ENCODE results near the gene ZNF148. TPM values are rescaled to one million over a fixed set of nuclear protein-coding genes. Genes with fewer than 3 reads are reported as not detected.

The ZNF148 gene
- polyA plus RNA-seq, 3 donors: 6.5 to 48.4 (median 34.1) TPM

DNA sequence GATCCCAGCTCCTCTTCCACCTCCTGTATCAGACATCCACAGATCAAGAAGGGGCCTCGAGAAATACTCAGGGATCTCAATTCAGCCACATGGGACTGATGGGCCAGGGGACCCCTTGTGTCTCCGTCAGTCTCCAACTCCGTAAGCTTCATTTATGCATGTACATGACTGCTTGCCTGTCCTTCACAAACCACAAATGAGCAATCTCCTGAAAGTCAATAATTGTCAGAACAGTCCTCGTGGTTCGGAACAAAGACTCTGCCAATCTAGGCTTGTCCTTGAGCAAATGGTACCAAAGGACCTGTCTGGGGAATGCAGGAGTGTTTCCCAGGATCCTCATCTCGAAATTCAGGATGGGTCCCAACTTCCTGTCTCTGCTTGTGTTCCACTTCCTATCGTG is 183.4 kb downstream of the ZNF148 start:
- Mint-ChIP-seq H3K27ac (no peak overlapping the region), H3K9me3 (no peaks in the 10 kb centered on the region), H3K27me3 (ENCODE audit: low read depth in 3 of 3) (peaks cover 2 to 10% (median 6%) of the 10 kb centered on the region in 3 donors), H3K4me1 (peaks cover 6% of the 10 kb centered on the region), H3K36me3 (no peaks in the 10 kb centered on the region), H3K4me3 (no peak overlapping the region)
- DNase-seq: no peak
- Histone ChIP-seq H3K27me3 (ENCODE audit: control insufficient read depth in 2 of 2, insufficient read depth in 2 of 2, low read length in 2 of 2) (no peaks in the 10 kb centered on the region), H3K9me3 (replicated peaks in 1 of 2; ENCODE audit: control insufficient read depth in 1 of 2, insufficient read depth in 1 of 2, low read length in 2 of 2) (no peaks in the 10 kb centered on the region), H3K4me1 (ENCODE audit: control insufficient read depth in 1 of 2, insufficient read depth in 2 of 2, low read length in 2 of 2) (no peaks in the 10 kb centered on the region), H3K4me3 (replicated peaks in 1 of 3; ENCODE audit: low read depth in 2 of 3, low read length in 3 of 3) (no peak overlapping the region), H2AFZ (ENCODE audit: insufficient read depth, low read depth, low read length, poor library complexity, severe bottlenecking) (peak overlapping the region; percentile 25), H3K36me3 (replicated peaks in 1 of 2; ENCODE audit: control insufficient read depth in 1 of 2, insufficient read depth in 2 of 2, low read length in 2 of 2) (no peaks in the 10 kb centered on the region), H3K4me2 (replicated peaks; ENCODE audit: extremely low read depth, low read length, poor library complexity, severe bottlenecking) (no peak overlapping the region), H3K9ac (ENCODE audit: insufficient read depth, low read length, poor library complexity, severe bottlenecking) (no peak overlapping the region), H4K20me1 (ENCODE audit: insufficient read depth, low read length) (no peaks in the 10 kb centered on the region), H3K79me2 (ENCODE audit: insufficient read depth, low read length) (no peaks in the 10 kb centered on the region), H3K27ac (ENCODE audit: low read depth in 1 of 2, low read length in 2 of 2) (no peak overlapping the region)
- TF ChIP-seq, protein P1, sequence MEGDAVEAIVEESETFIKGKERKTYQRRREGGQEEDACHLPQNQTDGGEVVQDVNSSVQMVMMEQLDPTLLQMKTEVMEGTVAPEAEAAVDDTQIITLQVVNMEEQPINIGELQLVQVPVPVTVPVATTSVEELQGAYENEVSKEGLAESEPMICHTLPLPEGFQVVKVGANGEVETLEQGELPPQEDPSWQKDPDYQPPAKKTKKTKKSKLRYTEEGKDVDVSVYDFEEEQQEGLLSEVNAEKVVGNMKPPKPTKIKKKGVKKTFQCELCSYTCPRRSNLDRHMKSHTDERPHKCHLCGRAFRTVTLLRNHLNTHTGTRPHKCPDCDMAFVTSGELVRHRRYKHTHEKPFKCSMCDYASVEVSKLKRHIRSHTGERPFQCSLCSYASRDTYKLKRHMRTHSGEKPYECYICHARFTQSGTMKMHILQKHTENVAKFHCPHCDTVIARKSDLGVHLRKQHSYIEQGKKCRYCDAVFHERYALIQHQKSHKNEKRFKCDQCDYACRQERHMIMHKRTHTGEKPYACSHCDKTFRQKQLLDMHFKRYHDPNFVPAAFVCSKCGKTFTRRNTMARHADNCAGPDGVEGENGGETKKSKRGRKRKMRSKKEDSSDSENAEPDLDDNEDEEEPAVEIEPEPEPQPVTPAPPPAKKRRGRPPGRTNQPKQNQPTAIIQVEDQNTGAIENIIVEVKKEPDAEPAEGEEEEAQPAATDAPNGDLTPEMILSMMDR (IDR thresholded peaks at IDR 0.05): no peak
- 71% methylated on average over 7 of the region's 7 CpGs for WGBS (ENCODE audit: insufficient coverage)
- intact Hi-C loops (cut with micrococcal nuclease): no loop called here

DNA sequence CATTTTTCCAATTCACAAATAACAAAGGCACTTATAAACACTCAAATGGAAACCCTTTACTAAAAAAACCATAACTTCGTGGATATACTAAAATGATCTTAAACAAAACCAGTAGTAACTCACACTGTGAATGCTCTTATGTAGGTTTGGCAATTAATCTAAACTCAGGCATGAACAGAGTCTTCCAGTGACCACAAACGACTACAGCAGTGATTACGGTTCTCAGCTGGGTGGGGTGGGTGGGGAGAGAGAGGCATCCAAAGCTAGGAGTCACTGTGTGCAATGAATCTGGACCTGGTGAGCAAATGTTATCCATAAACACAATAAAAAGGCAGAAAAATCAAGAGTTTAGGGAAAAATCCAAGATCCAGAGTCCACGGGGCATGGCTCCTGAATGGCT is 183.9 kb downstream of the ZNF148 start:
- H3K27me3 ChIP-seq (ENCODE audit: control insufficient read depth in 2 of 2, insufficient read depth in 2 of 2, low read length in 2 of 2): no peaks in the 10 kb centered on the region
- H3K27ac Mint-ChIP-seq: no peak overlapping the region
- no peaks in the 10 kb centered on the region for H3K9me3 Mint-ChIP-seq
- H3K4me3 Mint-ChIP-seq: no peak overlapping the region
- WGBS (ENCODE audit: insufficient coverage): 90% methylated on average over 1 of the region's 4 CpGs
- no peaks in the 10 kb centered on the region for H4K20me1 ChIP-seq (ENCODE audit: insufficient read depth, low read length)
- H3K27ac ChIP-seq (ENCODE audit: low read depth in 1 of 2, low read length in 2 of 2): no peak overlapping the region
- peaks cover 6% of the 10 kb centered on the region for H3K4me1 Mint-ChIP-seq
- H3K4me3 ChIP-seq (replicated peaks in 1 of 3; ENCODE audit: low read depth in 2 of 3, low read length in 3 of 3): no peak overlapping the region
- TF ChIP-seq, protein P1 (IDR thresholded peaks at IDR 0.05): no peak
- no peak overlapping the region for H3K4me2 ChIP-seq (replicated peaks; ENCODE audit: extremely low read depth, low read length, poor library complexity, severe bottlenecking)
- peaks cover 2 to 10% (median 6%) of the 10 kb centered on the region in 3 donors for H3K27me3 Mint-ChIP-seq (ENCODE audit: low read depth in 3 of 3)
- no peaks in the 10 kb centered on the region for H3K4me1 ChIP-seq (ENCODE audit: control insufficient read depth in 1 of 2, insufficient read depth in 2 of 2, low read length in 2 of 2)
- no peak overlapping the region for H2AFZ ChIP-seq (ENCODE audit: insufficient read depth, low read depth, low read length, poor library complexity, severe bottlenecking)
- no peak for DNase-seq
- H3K9ac ChIP-seq (ENCODE audit: insufficient read depth, low read length, poor library complexity, severe bottlenecking): no peak overlapping the region
- H3K36me3 Mint-ChIP-seq: no peaks in the 10 kb centered on the region
- H3K79me2 ChIP-seq (ENCODE audit: insufficient read depth, low read length): no peaks in the 10 kb centered on the region
- no peaks in the 10 kb centered on the region for H3K9me3 ChIP-seq (replicated peaks in 1 of 2; ENCODE audit: control insufficient read depth in 1 of 2, insufficient read depth in 1 of 2, low read length in 2 of 2)
- no peaks in the 10 kb centered on the region for H3K36me3 ChIP-seq (replicated peaks in 1 of 2; ENCODE audit: control insufficient read depth in 1 of 2, insufficient read depth in 2 of 2, low read length in 2 of 2)
- intact Hi-C loops (cut with micrococcal nuclease): no loop called here
